BJ (cell line): ENCODE data around the gene DNAAF3. TPM values are rescaled to one million over a fixed set of nuclear protein-coding genes. Genes with fewer than 3 reads are reported as not detected.
A peak's percentile ranks its signal among the peaks of the same experiment; 100 is the strongest.

Experiments used
- CTCF ChIA-PET: fragments of 350-600 bp; formaldehyde crosslinking; extraction: SDS; loops from one replicate; lab custom pipeline; 2021; ENCODE audit warnings: antibody characterized with exemption, inconsistent platforms; lab: Yijun Ruan, JAX
- POLR2A ChIA-PET: fragments of 300-600 bp; sonication (Branson Sonifier 250); formaldehyde crosslinking; extraction: SDS; loops from one replicate; lab custom pipeline; 2021; ENCODE audit warnings: antibody characterized with exemption; lab: Charles Lee
- DNase-seq: peaks from one replicate; pipeline ENCODE4 v3.0.0-alpha.2; 2011; ENCODE audit warnings: low read depth
- H3K27me3 ChIP-seq: 2 replicates; pipeline ENCODE4 v1.6.0; 2011; ENCODE audit warnings: low read length; ENCODE audit not compliant: control insufficient read depth, insufficient read depth
- H3K36me3 ChIP-seq: 2 replicates; pipeline ENCODE4 v1.5.1; 2011; ENCODE audit warnings: low read length; ENCODE audit not compliant: control insufficient read depth, insufficient read depth
- H3K4me3 ChIP-seq: 2 replicates; pipeline ENCODE4 v1.5.1; 2011; ENCODE audit warnings: low read depth, mild to moderate bottlenecking, control low read depth, low read length
- polyA plus RNA-seq: library from polyadenylated mRNA; depleted of rRNA; stranded (reverse); fragments of >200 nt; gene quantifications from 2 replicates; pipeline ENCODE4 v1.2.3, GENCODE V29; 2011
- TF ChIP-seq, protein P1 (sequence below): IDR thresholded peaks from 2 replicates; pipeline ENCODE4 v1.5.1; 2011; ENCODE audit warnings: low read depth, mild to moderate bottlenecking, control low read depth, inconsistent platforms, low read length, moderate library complexity; ENCODE audit not compliant: insufficient read depth

Gene DNAAF3
- polyA plus RNA-seq, 1 experiment, result 0.39 TPM

DNA sequence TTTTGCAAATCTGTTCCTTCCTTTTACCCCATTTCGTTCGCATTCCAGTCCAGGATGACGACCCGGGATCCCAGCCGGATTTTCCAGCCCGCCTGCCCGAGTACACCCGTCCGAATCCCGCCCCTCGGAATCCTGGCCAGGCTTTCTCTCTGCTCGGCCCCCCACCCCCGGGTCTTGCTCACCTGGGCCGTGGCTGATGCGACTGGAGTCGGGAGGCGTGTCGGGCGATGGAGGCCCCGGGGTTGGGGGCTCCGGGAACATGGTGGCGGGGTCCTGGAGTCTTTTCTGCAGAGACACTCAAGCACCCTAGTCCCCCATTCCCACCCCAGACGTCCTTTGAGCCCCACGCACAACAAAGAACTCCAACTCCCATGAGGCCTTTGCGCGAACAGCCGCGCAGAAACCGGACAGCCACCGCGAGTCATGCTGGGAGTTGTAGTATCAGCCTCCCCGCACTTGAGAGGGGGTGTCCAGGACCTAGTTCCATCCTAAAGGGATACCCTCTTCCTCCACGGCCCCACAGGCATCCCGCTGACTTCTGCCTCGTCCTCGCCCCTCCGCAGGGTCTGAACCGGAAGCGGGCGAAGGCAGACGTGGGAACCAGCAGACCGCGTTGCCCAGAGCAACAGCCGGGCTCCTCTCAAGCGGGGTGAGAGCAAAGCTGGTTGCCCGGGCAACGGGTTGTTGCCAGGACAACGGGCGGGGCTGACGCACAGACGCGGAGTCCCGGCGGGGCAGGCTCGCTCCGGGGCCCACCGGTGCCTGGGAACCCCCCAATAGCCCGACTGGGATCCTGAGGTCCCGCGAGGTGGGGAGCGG lies 12.6 kb upstream of the DNAAF3 start:
- Histone ChIP-seq H3K4me3 (peak overlapping the region; percentile 36), H3K36me3 (no peaks in the 10 kb centered on the region), H3K27me3 (peaks cover 3% of the 10 kb centered on the region; the same call in 1 of the 2 replicates)
- TF ChIP-seq, protein P1, sequence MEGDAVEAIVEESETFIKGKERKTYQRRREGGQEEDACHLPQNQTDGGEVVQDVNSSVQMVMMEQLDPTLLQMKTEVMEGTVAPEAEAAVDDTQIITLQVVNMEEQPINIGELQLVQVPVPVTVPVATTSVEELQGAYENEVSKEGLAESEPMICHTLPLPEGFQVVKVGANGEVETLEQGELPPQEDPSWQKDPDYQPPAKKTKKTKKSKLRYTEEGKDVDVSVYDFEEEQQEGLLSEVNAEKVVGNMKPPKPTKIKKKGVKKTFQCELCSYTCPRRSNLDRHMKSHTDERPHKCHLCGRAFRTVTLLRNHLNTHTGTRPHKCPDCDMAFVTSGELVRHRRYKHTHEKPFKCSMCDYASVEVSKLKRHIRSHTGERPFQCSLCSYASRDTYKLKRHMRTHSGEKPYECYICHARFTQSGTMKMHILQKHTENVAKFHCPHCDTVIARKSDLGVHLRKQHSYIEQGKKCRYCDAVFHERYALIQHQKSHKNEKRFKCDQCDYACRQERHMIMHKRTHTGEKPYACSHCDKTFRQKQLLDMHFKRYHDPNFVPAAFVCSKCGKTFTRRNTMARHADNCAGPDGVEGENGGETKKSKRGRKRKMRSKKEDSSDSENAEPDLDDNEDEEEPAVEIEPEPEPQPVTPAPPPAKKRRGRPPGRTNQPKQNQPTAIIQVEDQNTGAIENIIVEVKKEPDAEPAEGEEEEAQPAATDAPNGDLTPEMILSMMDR, result no peak
- ChIA-PET CTCF (interaction anchor here (0.6 kb wide), 1 partner anchor 122 kb away, joined by 4 read pairs; no protein-coding TSS in a partner anchor), POLR2A (no interaction called here)
- no peak for DNase-seq

DNA sequence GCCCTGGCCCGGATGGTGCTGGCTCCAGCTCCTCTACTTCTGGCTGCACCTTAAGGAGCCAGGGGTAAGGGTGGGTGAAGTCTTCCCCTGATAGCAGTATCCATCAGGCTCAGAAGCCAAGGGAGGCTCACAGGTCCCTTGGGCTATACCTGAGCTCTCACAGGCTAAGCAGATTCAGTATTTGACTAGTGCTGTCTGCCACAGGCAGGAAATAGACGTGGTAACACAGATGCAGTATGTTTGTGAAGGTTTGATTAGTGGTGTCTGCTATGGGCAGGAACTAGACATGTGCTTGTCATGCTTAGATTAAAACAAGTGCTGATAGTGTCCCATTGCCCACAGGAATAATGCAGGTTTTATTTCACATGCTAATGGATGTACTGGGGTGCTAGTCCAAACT lies 9.7 kb upstream of the DNAAF3 start:
- no peaks in the 10 kb centered on the region for H3K36me3 ChIP-seq
- TF ChIP-seq, protein P1, result no peak
- DNase-seq, result no peak
- ChIA-PET CTCF (interaction anchor here (2.1 kb wide), 1 partner anchor 35 kb away, joined by 5 read pairs; no protein-coding TSS in a partner anchor), POLR2A (interaction anchor here (0.6 kb wide), 1 partner anchor 1046 kb away, joined by 3 read pairs; no protein-coding TSS in a partner anchor)
- no peak overlapping the region for H3K4me3 ChIP-seq
- peaks cover 1% of the 10 kb centered on the region; the same call in 1 of the 2 replicates for H3K27me3 ChIP-seq

GRCh38 chr19:55175117-55175867 lies 8.9 kb upstream of the DNAAF3 start:
- TF ChIP-seq, protein P1, result no peak
- H3K36me3 ChIP-seq, result no peaks in the 10 kb centered on the region
- DNase-seq, result no peak
- ChIA-PET CTCF (interaction anchor here (2.1 kb wide), 1 partner anchor 34 kb away, joined by 5 read pairs; no protein-coding TSS in a partner anchor), POLR2A (no interaction called here)
- H3K4me3 ChIP-seq, result no peak overlapping the region
- no peaks in the 10 kb centered on the region for H3K27me3 ChIP-seq

- H3K27me3 ChIP-seq, result 0 out of 2 replicates have a peak, but pooled peaks cover 2% of the 10 kb centered on the region
- no peaks in the 10 kb centered on the region for H3K36me3 ChIP-seq
- DNase-seq, result no peak
- H3K4me3 ChIP-seq, result no peak overlapping the region
- TF ChIP-seq, protein P1, result no peak
- CTCF ChIA-PET, result interaction anchor here (1.0 to 2.1 kb wide), 2 partner anchors 33 to 118 kb away, joined by 3 to 5 read pairs; no protein-coding TSS in a partner anchor
- POLR2A ChIA-PET, result no interaction called here
Observed at GRCh38 chr19:55174425-55175116, 8.2 kb upstream of the DNAAF3 start.
